G401 (cell line): ENCODE data around the gene CUL7. TPM values are rescaled to one million over a fixed set of nuclear protein-coding genes. Genes with fewer than 3 reads are reported as not detected.
A peak's percentile ranks its signal among the peaks of the same experiment; 100 is the strongest.

Experiments
- DNase-seq: peaks from one replicate; pipeline ENCODE4 v3.0.0-alpha.2; 2015; ENCODE audit warnings: low spot score
- in situ Hi-C: cut with HindIII; loops from 2 replicates; pipeline ENCODE4 v1.10.0; 2016; ENCODE audit warnings: low sequenced_read_pairs, mixed read lengths
- total RNA-seq: library from RNA; depleted of rRNA; stranded (reverse); fragments of >200 nt; shearing (Covaris generic); gene quantifications from 2 replicates; pipeline ENCODE4 v1.2.3, GENCODE V29; 2014; rRNA removed

The CUL7 gene
- total RNA-seq, 1 experiment from 2014 or later: 33.1 TPM

DNA sequence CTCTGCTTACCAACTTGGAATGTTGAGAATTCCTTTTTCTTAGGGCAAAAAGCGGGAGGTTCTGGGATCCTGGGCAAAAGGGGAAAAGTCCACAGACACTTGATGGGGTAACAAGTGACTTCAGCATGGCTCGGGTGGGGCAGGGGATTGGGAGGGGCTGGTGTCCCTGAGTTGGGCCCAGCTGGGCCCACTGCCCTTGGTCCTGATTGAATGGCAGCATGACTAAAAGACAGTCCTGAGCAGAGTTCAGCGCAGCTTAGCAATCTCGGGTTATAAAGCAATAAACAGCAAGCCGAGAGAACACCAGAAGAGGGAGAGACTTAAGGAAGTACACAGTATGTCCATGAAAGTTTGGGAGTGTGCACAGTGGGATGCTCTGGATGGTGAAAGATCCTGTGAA, 63.7 kb downstream of the CUL7 start:
- DNase-seq: no peak
- in situ Hi-C loops: no loop called here

DNA sequence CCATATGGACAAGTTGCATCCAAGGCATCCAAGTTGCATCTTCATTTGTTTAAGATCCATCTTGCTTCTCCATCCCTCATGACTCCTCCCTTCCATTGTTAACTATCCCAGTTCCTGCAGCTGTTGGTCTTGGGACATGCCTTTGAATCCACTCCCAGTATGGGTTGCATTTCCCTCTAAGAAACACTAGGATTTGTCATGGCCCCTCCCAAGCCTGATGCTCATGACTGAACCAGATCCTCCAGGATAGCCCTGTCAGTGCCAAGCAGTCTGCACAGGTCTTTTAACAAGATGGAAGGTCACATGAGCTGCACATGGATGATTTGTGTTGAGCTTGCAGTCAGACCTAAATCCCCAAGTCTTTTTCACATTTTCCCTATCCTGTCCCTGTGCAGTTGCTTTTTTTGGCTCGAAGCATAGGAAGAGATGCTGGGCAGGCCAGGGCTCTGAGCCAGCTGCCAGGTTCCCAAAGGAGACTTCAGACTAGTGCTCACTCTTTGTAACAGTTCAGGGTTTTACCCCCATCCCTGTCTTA, 65.1 kb downstream of the CUL7 start:
- in situ Hi-C loops: no loop called here

More for the DNA sequence above, 65.1 kb downstream of the CUL7 start:
- peak; percentile 20 for DNase-seq

Other genes with a start within 250 kb of the CUL7 start
- gene RPL7L1, start 174.2 kb downstream of the CUL7 start, total RNA-seq: 120 and 159 TPM in 2 replicates
- gene PTCRA, start 137.8 kb downstream of the CUL7 start, total RNA-seq: not detected in 2 replicates
- gene CNPY3, start 124.4 kb downstream of the CUL7 start, total RNA-seq: 47.5 and 52.5 TPM in 2 replicates
- 0.75 TPM in 1 of 2 replicates, not detected in the other for gene GNMT, start 93.1 kb downstream of the CUL7 start, total RNA-seq
- 14.1 and 19.2 TPM in 2 replicates for gene PEX6, start 74.7 kb downstream of the CUL7 start, total RNA-seq
- 64.8 and 71.0 TPM in 2 replicates for gene PPP2R5D, start 69.3 kb downstream of the CUL7 start, total RNA-seq
- 77.0 and 78.3 TPM in 2 replicates for gene MEA1, start 39.9 kb downstream of the CUL7 start, total RNA-seq
- 131 and 136 TPM in 2 replicates for gene KLHDC3, start 39.6 kb downstream of the CUL7 start, total RNA-seq
- 140 and 164 TPM in 2 replicates for gene RRP36, start 32.2 kb downstream of the CUL7 start, total RNA-seq
- 51.0 and 92.2 TPM in 2 replicates for gene MRPL2, start 5.6 kb upstream of the CUL7 start, total RNA-seq
- gene KLC4, start 5.8 kb upstream of the CUL7 start, total RNA-seq: 13.8 and 14.1 TPM in 2 replicates
- gene PTK7, start 22.5 kb upstream of the CUL7 start, total RNA-seq: 237 and 257 TPM in 2 replicates
- gene SRF, start 117.4 kb upstream of the CUL7 start, total RNA-seq: 43.1 and 46.2 TPM in 2 replicates
- 0.98 and 8.9 TPM in 2 replicates for gene CUL9, start 128.3 kb upstream of the CUL7 start, total RNA-seq
- 223 and 291 TPM in 2 replicates for gene DNPH1, start 175.6 kb upstream of the CUL7 start, total RNA-seq
- gene TTBK1, start 189.6 kb upstream of the CUL7 start, total RNA-seq: not detected in 2 replicates
- not detected in 2 replicates for gene SLC22A7, start 244.4 kb upstream of the CUL7 start, total RNA-seq